Measurements from ENCODE around the gene UGT1A4.

Gene UGT1A4

DNA sequence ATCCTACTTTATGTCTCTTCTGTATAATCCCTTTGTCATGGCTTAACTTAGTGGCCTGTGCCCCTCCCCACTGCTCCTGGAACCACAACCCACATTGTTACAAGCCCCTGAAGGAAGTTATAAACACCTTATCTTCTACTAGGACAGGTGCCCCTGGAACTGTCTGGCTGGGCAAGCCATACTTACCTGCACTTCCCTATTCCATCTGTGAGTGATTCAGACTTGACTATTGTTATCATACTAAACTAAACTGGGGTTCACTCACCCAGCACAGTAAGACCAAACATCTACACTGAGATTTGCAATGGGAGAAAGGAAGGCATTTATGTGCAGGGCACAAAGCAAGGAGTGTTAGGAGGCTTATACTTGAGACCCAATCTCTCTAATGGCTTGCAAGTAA lies 29.5 kb upstream of the UGT1A4 start:
- DNase-seq (ENCODE audit: low read depth): peak; percentile 27
- no peak overlapping the region for H3K4me3 ChIP-seq (ENCODE audit: low read length)
- TF ChIP-seq, protein P1, sequence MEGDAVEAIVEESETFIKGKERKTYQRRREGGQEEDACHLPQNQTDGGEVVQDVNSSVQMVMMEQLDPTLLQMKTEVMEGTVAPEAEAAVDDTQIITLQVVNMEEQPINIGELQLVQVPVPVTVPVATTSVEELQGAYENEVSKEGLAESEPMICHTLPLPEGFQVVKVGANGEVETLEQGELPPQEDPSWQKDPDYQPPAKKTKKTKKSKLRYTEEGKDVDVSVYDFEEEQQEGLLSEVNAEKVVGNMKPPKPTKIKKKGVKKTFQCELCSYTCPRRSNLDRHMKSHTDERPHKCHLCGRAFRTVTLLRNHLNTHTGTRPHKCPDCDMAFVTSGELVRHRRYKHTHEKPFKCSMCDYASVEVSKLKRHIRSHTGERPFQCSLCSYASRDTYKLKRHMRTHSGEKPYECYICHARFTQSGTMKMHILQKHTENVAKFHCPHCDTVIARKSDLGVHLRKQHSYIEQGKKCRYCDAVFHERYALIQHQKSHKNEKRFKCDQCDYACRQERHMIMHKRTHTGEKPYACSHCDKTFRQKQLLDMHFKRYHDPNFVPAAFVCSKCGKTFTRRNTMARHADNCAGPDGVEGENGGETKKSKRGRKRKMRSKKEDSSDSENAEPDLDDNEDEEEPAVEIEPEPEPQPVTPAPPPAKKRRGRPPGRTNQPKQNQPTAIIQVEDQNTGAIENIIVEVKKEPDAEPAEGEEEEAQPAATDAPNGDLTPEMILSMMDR (IDR thresholded peaks at IDR 0.05; ENCODE audit: insufficient read depth, low read depth, low read length, missing control alignments): no peak

DNA sequence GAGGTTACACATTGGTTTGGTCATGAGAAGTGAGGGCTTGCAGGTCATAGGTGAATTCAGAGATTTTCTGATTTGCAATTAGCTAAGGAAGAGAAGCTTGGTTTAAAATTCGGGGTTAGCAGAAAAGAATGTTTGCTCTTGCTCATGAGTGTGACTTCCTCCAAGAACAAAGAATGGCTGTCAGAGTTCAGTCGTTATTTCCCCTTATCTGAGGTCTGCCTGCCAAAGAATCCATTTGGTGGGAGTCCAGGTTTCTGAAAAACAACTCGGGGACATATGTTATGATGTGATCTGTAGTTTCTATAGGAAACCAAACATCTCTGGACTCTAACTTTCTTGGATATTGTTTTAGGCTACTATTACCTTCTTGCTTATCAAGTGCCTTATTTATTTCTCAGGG lies 29.0 kb upstream of the UGT1A4 start:
- TF ChIP-seq, protein P1 (IDR thresholded peaks at IDR 0.05; ENCODE audit: insufficient read depth, low read depth, low read length, missing control alignments): no peak
- H3K4me3 ChIP-seq (ENCODE audit: low read length): no peak overlapping the region
- DNase-seq (ENCODE audit: low read depth): no peak

DNA sequence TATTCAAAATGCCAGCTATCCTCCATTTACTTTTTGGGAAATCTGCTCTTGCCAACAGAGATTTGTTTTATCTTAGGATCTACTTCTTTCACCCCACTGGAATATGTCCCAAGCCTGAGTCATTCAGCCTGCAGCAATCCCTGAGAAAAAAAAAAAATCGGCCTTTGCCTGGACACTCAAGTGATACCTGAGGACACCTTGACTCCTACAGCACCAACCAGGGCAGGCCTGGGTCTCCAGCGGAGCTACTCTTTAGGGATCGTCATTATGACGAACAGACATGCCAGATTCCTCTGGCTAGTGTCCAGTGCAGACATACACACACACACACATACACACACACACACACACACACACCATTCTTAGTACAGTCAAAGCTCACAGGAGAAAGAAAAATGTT lies 28.1 kb upstream of the UGT1A4 start:
- TF ChIP-seq, protein P1 (IDR thresholded peaks at IDR 0.05; ENCODE audit: insufficient read depth, low read depth, low read length, missing control alignments): no peak
- no peak overlapping the region for H3K4me3 ChIP-seq (ENCODE audit: low read length)
- peak; percentile 88 for DNase-seq (ENCODE audit: low read depth)

DNA sequence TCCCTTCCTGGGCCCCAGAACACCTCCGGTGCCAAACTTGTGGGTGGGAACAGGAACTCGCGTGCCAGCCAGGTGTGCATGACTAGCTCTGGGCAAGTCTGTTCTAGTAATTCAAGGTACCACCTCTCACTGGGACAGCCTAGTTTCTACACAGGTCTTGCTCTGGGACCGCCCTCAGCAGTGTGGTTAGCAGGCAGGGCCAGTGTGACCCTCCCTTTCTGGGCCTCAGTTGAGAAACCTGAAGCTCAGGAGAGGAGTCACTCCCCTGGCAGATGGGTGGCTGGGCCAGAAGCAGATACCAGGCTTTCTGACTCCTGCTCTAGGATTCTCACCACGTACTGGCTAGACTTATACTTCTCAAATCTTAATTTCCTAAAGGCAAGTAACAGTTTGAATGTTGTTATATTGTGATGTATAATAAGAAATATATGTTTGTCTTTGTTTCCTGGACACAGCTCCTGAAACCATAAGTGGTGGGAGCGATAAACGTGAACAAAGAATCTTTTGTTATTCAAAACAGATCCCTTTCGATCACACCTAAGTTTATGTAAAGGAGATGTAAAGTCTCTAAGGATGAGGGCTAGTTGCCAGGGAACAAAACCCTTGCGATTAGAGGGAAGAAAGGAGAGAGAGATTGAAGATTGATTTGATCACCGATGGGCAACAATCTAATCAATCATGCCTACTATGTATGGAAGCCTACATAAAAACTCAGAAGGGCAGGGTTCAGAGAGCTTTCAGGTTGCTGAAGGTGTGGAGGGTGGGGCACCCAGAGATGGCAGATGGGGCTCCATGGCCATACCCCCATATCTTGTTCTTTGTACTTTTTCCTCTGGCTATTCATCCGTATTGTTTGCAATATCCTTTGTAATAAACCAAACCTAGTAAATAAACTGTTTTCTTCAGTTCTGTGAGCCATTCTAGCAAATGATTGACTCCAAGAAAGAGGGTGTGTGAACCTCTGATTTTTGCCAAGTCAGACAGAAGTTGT lies 26.8 kb upstream of the UGT1A4 start:
- TF ChIP-seq, protein P1 (IDR thresholded peaks at IDR 0.05; ENCODE audit: insufficient read depth, low read depth, low read length, missing control alignments): no peak
- DNase-seq (ENCODE audit: low read depth): peak; percentile 100
- peak overlapping the region; percentile 71 for H3K4me3 ChIP-seq (ENCODE audit: low read length)

DNA sequence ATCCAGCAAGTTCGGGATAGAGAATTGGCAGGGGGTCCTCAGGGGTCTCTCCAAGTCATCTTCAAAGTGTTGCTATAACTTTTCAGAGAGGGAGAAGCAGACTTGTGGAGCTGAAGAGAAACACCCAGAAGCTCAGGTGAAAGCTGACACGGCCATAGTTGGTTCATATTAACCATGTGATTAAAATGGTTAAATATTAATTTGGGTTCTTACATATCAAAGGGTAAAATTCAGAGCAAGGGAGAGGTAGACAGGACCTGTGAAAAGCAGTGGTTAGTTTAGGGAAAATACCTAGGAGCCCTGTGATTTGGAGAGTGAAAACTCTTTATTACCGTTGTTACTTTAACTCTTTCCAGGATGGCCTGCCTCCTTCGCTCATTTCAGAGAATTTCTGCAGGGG lies 25.9 kb upstream of the UGT1A4 start, which contains the start of gene UGT1A6:
Gene UGT1A6 (plus strand): TSS at position 243 of the 400 bp plus-strand sequence. CDS start 115 bp downstream, at position 358.
- TF ChIP-seq, protein P1 (IDR thresholded peaks at IDR 0.05; ENCODE audit: insufficient read depth, low read depth, low read length, missing control alignments): no peak
- peak within 1 kb of the TSS; percentile 71 for H3K4me3 ChIP-seq (ENCODE audit: low read length)
- DNase-seq (ENCODE audit: low read depth): no peak

DNA sequence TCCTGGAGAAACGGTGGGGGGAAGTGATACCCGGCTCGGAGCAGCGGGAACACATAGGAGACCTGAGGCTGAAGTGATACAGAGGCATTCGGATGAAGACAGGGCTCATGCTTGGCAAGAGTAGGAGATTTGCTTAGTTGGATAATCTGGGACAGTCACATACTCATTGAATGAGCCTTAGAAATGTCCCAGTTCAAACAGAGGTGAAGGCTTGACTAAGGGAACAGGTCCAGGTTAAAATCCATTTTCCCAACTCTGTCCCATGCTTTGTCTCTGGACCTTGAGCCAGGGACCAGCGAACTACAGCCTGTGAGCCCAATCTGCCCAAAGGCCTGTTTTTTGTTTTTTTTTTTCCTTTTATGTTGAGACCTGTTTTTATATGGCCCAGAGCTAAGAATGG lies 24.6 kb upstream of the UGT1A4 start:
- TF ChIP-seq, protein P1 (IDR thresholded peaks at IDR 0.05; ENCODE audit: insufficient read depth, low read depth, low read length, missing control alignments): no peak
- no peak for DNase-seq (ENCODE audit: low read depth)
- H3K4me3 ChIP-seq (ENCODE audit: low read length): no peak overlapping the region

Measured in epithelial cell of esophagus (primary cell).